B cell (primary cell): Measurements from ENCODE around the gene CUBN. TPM values are rescaled to one million over a fixed set of nuclear protein-coding genes. Genes with fewer than 3 reads are reported as not detected.

Experiments
- ATAC-seq: fragments of 200-7000 bp; cut with Tn5 transposase; one replicate; pipeline ENCODE4 v1.10.0; 2021; ENCODE audit warnings: low read depth, mild to moderate bottlenecking, moderate number of reproducible peaks, moderate library complexity
- CTCF ChIA-PET: fragments of 350-600 bp; sonication (Branson Sonifier 250); formaldehyde crosslinking; loops from one replicate; lab custom pipeline; 2021; ENCODE audit warnings: antibody characterized with exemption, inconsistent platforms; lab: Charles Lee
- POLR2A ChIA-PET: fragments of 350-600 bp; sonication (Branson Sonifier 250); formaldehyde crosslinking; loops from one replicate; lab custom pipeline; 2021; ENCODE audit warnings: antibody characterized with exemption; lab: Charles Lee
- DNase-seq: peaks from one replicate; pipeline ENCODE4 v3.0.0; 2013
- H2AFZ ChIP-seq: 2 replicates; pipeline ENCODE4 v1.6.1; 2012; ENCODE audit warnings: mild to moderate bottlenecking, low read depth, low read length; ENCODE audit not compliant: insufficient read depth, poor library complexity, severe bottlenecking
- H3K27ac ChIP-seq, 2 donors: 1 replicate in 1 of 2; 2 replicates in 1 of 2; pipeline ENCODE4 v1.5.1; 2012 to 2013; ENCODE audit warnings: low read length in 2 of 2, mild to moderate bottlenecking in 2 of 2, moderate library complexity in 1 of 2
- H3K27me3 ChIP-seq, 4 experiments: fragments of 200-600 bp in 1 of 4; sonication (generic) in 1 of 4; replicated peaks in 1 of 4; 1 replicate in 2 of 4; 2 replicates in 2 of 4; pipeline versions ENCODE4 v1.6.1 to v1.7.0; 2013 to 2016; ENCODE audit warnings: low read length in 3 of 4, mild to moderate bottlenecking in 2 of 4, mixed read lengths in 1 of 4, moderate library complexity in 1 of 4; ENCODE audit not compliant: insufficient read depth in 4 of 4, control insufficient read depth in 3 of 4; ENCODE audit errors: control extremely low read depth in 1 of 4
- H3K36me3 ChIP-seq, 2 experiments: replicated peaks in 1 of 2; 1 replicate in 1 of 2; 2 replicates in 1 of 2; pipeline versions ENCODE4 v1.6.1 to v1.7.1; 2013; ENCODE audit warnings: low read length in 1 of 2; ENCODE audit not compliant: insufficient read depth in 2 of 2, control insufficient read depth in 1 of 2; ENCODE audit errors: control extremely low read depth in 1 of 2, extremely low read depth in 1 of 2
- H3K4me1 ChIP-seq, 2 donors: fragments of 200-600 bp in 1 of 2; sonication (generic) in 1 of 2; 1 replicate in 1 of 2; 2 replicates in 1 of 2; pipeline versions ENCODE4 v1.5.1 to v1.6.1; 2013 to 2017; ENCODE audit warnings: low read length in 2 of 2; ENCODE audit not compliant: control insufficient read depth in 2 of 2, insufficient read depth in 2 of 2
- H3K4me2 ChIP-seq: replicated peaks from 2 replicates; pipeline ENCODE3; 2012; ENCODE audit warnings: mild to moderate bottlenecking, low read depth, low read length; ENCODE audit not compliant: poor library complexity, severe bottlenecking
- H3K4me3 ChIP-seq, 5 experiments: fragments of 200-600 bp in 1 of 5; sonication (generic) in 1 of 5; 1 replicate in 3 of 5; 2 replicates in 2 of 5; pipeline versions ENCODE4 v1.5.1 to v1.7.0; 2011 to 2016; ENCODE audit warnings: low read length in 4 of 5, mild to moderate bottlenecking in 4 of 5, low read depth in 2 of 5, control low read depth in 1 of 5, moderate library complexity in 1 of 5; ENCODE audit not compliant: insufficient read depth in 1 of 5; ENCODE audit errors: control extremely low read depth in 1 of 5, extremely low read depth in 1 of 5
- H3K79me2 ChIP-seq: fragments of 200-600 bp; sonication (generic); one replicate; pipeline ENCODE4 v1.6.0; 2016; ENCODE audit warnings: low read length; ENCODE audit not compliant: control insufficient read depth, insufficient read depth
- H3K9ac ChIP-seq: fragments of 200-600 bp; sonication (generic); 2 replicates; pipeline ENCODE4 v1.6.1; 2017; ENCODE audit warnings: mild to moderate bottlenecking, low read length, moderate library complexity
- H3K9me3 ChIP-seq, 3 donors: one replicate each; pipeline versions ENCODE4 v1.6.1 to v1.7.1; 2013; ENCODE audit warnings: low read length in 2 of 3; ENCODE audit not compliant: control insufficient read depth in 2 of 3, insufficient read depth in 1 of 3; ENCODE audit errors: control extremely low read depth in 1 of 3
- H4K20me1 ChIP-seq: 2 replicates; pipeline ENCODE4 v1.6.0; 2012; ENCODE audit warnings: mild to moderate bottlenecking, low read length; ENCODE audit not compliant: insufficient read depth, control insufficient read depth, poor library complexity, severe bottlenecking
- H3K27ac Mint-ChIP-seq: one replicate; pipeline ENCODE4 v1.8.0; 2021; ENCODE audit warnings: mixed read lengths
- H3K27me3 Mint-ChIP-seq: one replicate; pipeline ENCODE4 v1.8.0; 2021; ENCODE audit warnings: mixed read lengths
- H3K4me1 Mint-ChIP-seq: one replicate; pipeline ENCODE4 v1.8.0; 2021; ENCODE audit warnings: mixed read lengths
- H3K4me3 Mint-ChIP-seq: one replicate; pipeline ENCODE4 v1.8.0; 2021; ENCODE audit warnings: mixed read lengths
- H3K9me3 Mint-ChIP-seq: one replicate; pipeline ENCODE4 v1.8.0; 2022; ENCODE audit warnings: mixed read lengths; ENCODE audit not compliant: insufficient read depth
- CTCF ChIP-seq: fragments of 200-600 bp; IDR thresholded peaks from one replicate; pipeline ENCODE4 v1.8.0; 2022; ENCODE audit warnings: antibody characterized with exemption, mild to moderate bottlenecking
- EZH2 ChIP-seq: IDR thresholded peaks from 2 replicates; pipeline ENCODE4 v1.6.1; 2012; ENCODE audit warnings: borderline replicate concordance, low read depth, mild to moderate bottlenecking, moderate library complexity, low read length; ENCODE audit not compliant: insufficient read depth, poor library complexity, severe bottlenecking
- WGBS: methylation state at CpG from one replicate; pipeline ENCODE4 v1.1.5; 2013; ENCODE audit warnings: missing lambda C conversion rate; ENCODE audit not compliant: insufficient coverage; 5-methylcytosine and 5-hydroxymethylcytosine counted together
- intact Hi-C: fragments of 100-400 bp; cut with micrococcal nuclease; formaldehyde crosslinking; loops from one replicate; pipeline ENCODE4 v1.10.0; 2022
- polyA plus RNA-seq: library from polyadenylated mRNA; depleted of rRNA; stranded (reverse); fragments of >200 nt; gene quantifications from 2 replicates; pipeline ENCODE4 v1.2.3, GENCODE V29; 2012
- total RNA-seq, 2 donors: library from RNA; stranded (reverse); fragments of 120-200 nt in 1 of 2; gene quantifications; 1 replicate in 1 of 2; 2 replicates in 1 of 2; pipeline versions ENCODE4 v1.2.3 to v1.2.4, GENCODE V29; 2013 to 2022

CUBN gene
- total and polyA plus RNA-seq, 2 donors (not counting 1 experiment from before 2014, with no cell fraction given), result 4.2 to 5.7 TPM

- Histone ChIP-seq H2AFZ (no peak overlapping the region), H3K27ac (no peak overlapping the region), H3K9ac (no peak overlapping the region), H3K4me2 (no peak overlapping the region), H3K36me3 (peaks cover 1 to 3% of the 10 kb centered on the region in 2 experiments), H3K79me2 (no peaks in the 10 kb centered on the region), H3K27me3 (no peaks in the 10 kb centered on the region), H4K20me1 (no peaks in the 10 kb centered on the region), H3K4me3 (no peak overlapping the region), H3K4me1 (no peaks in the 10 kb centered on the region), H3K9me3 (no peaks in the 10 kb centered on the region)
- CTCF ChIA-PET, result no interaction called here
- 87% methylated on average over 6 of the region's 6 CpGs for WGBS
- Mint-ChIP-seq H3K27ac (no peak overlapping the region), H3K4me1 (no peaks in the 10 kb centered on the region), H3K9me3 (no peaks in the 10 kb centered on the region), H3K4me3 (no peak overlapping the region), H3K27me3 (no peaks in the 10 kb centered on the region)
- POLR2A ChIA-PET, result no interaction called here
- ATAC-seq (no peak), DNase-seq (no peak)
- no peak for TF ChIP-seq CTCF
- TF ChIP-seq EZH2, result no peak
- intact Hi-C loops, result no loop called here
Observed at GRCh38 chr10:17084258-17084657, 45.4 kb downstream of the CUBN start.

GRCh38 chr10:17081431-17081830, 48.2 kb downstream of the CUBN start:
- H3K9me3 ChIP-seq, result no peaks in the 10 kb centered on the region
- CTCF ChIA-PET, result no interaction called here
- POLR2A ChIA-PET, result no interaction called here
- H4K20me1 ChIP-seq, result no peaks in the 10 kb centered on the region
- no peak overlapping the region for H3K27ac ChIP-seq
- H3K27me3 ChIP-seq, result no peaks in the 10 kb centered on the region
- Mint-ChIP-seq H3K9me3 (no peaks in the 10 kb centered on the region), H3K27ac (no peak overlapping the region), H3K4me3 (no peak overlapping the region), H3K27me3 (no peaks in the 10 kb centered on the region), H3K4me1 (no peaks in the 10 kb centered on the region)
- no peaks in the 10 kb centered on the region for H3K4me1 ChIP-seq
- H3K4me2 ChIP-seq, result no peak overlapping the region
- DNase-seq (no peak), ATAC-seq (no peak)
- TF ChIP-seq CTCF, result no peak
- no peak for TF ChIP-seq EZH2
- no peaks in the 10 kb centered on the region for H3K79me2 ChIP-seq
- H3K36me3 ChIP-seq, result peaks cover 1 to 3% of the 10 kb centered on the region in 2 experiments
- H3K4me3 ChIP-seq, result no peak overlapping the region
- H2AFZ ChIP-seq, result no peak overlapping the region
- WGBS, result no CpG with 5 or more reads among the region's 2 CpGs
- H3K9ac ChIP-seq, result no peak overlapping the region
- intact Hi-C loops, result no loop called here
